ENCODE results near the gene NTN5. TPM values are rescaled to one million over a fixed set of nuclear protein-coding genes. Genes with fewer than 3 reads are reported as not detected.

The NTN5 gene
- total RNA-seq, 6 donors from 2014 or later = 0.57 to 3.1 (median 1.0) TPM; not detected in 1

DNA sequence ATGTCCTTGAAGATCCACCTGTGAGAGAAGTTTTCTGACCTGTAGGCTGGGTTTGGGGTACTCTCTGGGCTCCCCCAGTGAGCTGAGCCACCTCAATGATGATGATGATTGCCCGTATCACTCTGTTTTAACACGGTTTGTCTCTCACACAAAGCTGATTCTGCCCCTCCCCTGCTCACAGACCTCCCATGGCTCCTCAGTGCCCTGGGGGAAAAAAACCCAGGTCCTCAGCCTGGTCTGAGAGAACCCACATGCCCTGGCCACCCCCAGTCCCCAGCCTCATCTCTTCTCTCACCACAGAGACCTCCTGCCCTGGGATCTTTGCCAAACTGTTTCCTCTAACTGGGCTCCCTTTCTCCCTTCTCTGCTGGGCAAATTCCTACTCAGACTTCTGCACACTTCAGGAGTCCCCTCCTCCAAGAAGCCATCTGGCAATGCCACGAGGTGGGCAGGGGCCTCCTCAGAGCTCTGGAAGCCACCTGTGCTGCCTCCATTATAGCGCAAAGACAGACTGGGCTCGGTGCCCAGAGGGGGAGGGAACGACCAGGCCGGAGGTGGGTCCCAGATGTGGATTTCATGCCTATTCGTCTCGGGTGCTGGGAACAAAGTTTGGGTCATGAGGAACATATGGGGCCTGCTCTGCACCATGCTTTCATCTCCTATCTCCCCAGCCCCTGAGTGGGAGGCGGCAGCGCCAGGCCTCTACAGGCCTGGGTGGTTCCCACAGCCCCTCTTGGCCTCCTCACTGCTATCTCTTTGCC is 18.3 kb downstream of the NTN5 start:
- Histone ChIP-seq H3K4me3 (no peak overlapping the region), H3K27ac (no peak overlapping the region), H3K36me3 (no peaks in the 10 kb centered on the region), H3K9me3 (no peaks in the 10 kb centered on the region), H3K4me1 (no peaks in the 10 kb centered on the region), H3K27me3 (no peaks in the 10 kb centered on the region)
- TF ChIP-seq EP300 (IDR thresholded peaks at IDR 0.05) = no peak
- TF ChIP-seq, protein P1, sequence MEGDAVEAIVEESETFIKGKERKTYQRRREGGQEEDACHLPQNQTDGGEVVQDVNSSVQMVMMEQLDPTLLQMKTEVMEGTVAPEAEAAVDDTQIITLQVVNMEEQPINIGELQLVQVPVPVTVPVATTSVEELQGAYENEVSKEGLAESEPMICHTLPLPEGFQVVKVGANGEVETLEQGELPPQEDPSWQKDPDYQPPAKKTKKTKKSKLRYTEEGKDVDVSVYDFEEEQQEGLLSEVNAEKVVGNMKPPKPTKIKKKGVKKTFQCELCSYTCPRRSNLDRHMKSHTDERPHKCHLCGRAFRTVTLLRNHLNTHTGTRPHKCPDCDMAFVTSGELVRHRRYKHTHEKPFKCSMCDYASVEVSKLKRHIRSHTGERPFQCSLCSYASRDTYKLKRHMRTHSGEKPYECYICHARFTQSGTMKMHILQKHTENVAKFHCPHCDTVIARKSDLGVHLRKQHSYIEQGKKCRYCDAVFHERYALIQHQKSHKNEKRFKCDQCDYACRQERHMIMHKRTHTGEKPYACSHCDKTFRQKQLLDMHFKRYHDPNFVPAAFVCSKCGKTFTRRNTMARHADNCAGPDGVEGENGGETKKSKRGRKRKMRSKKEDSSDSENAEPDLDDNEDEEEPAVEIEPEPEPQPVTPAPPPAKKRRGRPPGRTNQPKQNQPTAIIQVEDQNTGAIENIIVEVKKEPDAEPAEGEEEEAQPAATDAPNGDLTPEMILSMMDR (IDR thresholded peaks at IDR 0.05) = no peak
- TF ChIP-seq POLR2A (IDR thresholded peaks at IDR 0.05) = no peak
- TF ChIP-seq POLR2AphosphoS5 (IDR thresholded peaks at IDR 0.05) = no peak
- DNase-seq (no peak), ATAC-seq (ENCODE audit: low FRiP score in 2 of 2) (no peak)
- WGBS, 2 donors = 57 to 67% methylated on average over 6 to 11 of the region's 11 CpGs

DNA sequence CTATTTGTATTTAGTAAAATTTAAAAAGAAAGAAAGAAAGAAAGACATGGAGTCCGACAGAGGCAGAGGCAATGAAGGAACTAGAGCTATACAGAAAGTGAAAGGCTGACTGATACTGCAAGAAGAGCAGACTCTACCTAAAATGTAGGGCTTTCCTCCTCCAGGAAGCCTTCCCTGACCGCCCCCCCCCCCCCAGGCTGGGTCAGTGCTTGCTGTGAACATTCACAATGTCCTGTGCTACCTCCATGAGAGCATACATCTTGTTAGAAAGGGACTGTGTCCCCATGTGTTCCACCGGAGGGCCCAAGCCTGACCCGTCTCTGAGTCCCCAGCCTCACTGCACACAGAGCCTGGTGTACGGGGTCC is 21.2 kb downstream of the NTN5 start:
- TF ChIP-seq POLR2A (IDR thresholded peaks at IDR 0.05) (no peak), EP300 (IDR thresholded peaks at IDR 0.05) (no peak), POLR2AphosphoS5 (IDR thresholded peaks at IDR 0.05) (no peak)
- TF ChIP-seq, protein P1 (IDR thresholded peaks at IDR 0.05) = no peak
- WGBS, 2 donors = 88% methylated on average over 2 to 5 of the region's 5 CpGs
- ATAC-seq (ENCODE audit: low FRiP score in 2 of 2) (no peak), DNase-seq (no peak)
- peaks cover 0 to 3% (median 0%) of the 10 kb centered on the region in 4 donors for H3K4me1 ChIP-seq
- no peaks in the 10 kb centered on the region for H3K36me3 ChIP-seq
- H3K27me3 ChIP-seq = no peaks in the 10 kb centered on the region
- H3K4me3 ChIP-seq = no peak overlapping the region
- no peak overlapping the region for H3K27ac ChIP-seq
- H3K9me3 ChIP-seq = no peaks in the 10 kb centered on the region

DNA sequence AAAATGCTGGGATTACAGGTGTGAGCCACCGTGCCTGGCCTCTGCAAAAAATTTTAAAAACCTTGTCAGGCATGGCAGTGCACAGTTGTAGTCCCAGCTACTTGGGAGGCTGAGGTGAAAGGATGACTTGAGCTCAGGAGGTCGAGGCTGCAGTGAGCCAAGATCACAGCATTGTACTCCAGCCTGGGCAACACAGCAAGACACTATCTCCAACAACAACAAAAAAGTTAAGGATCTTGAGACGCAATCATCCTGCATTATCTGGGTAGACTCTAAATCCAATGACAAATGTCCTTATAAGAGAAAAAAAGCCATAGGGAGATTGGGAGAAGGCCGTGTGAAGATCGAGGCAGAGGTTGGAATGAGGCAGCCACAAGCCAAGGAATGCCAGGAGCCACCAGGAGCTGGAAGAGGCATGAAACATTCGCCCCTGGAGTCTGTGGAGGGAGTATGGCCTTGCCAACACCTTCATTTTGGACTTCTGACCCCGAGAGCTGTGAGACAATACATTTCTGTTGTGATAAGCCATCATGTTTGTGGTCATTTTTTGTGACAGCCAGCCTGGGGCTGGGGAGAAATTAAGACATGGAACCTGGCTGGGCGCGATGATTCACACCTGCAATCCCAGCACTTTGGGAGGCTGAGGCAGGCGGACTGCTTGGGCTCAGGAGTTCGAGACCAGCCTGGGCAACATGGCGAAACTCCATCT is 21.7 kb downstream of the NTN5 start:
- Histone ChIP-seq H3K4me1 (peaks cover 0 to 7% (median 5%) of the 10 kb centered on the region in 4 donors), H3K4me3 (no peak overlapping the region), H3K36me3 (no peaks in the 10 kb centered on the region), H3K27me3 (no peaks in the 10 kb centered on the region), H3K9me3 (no peaks in the 10 kb centered on the region), H3K27ac (no peak overlapping the region)
- no peak for DNase-seq
- 91 to 93% methylated on average over 12 of the region's 12 CpGs for WGBS, 2 donors
- TF ChIP-seq, protein P1 (IDR thresholded peaks at IDR 0.05) = no peak
- TF ChIP-seq POLR2AphosphoS5 (IDR thresholded peaks at IDR 0.05) (no peak), POLR2A (IDR thresholded peaks at IDR 0.05) (no peak), EP300 (IDR thresholded peaks at IDR 0.05) (no peak)
- ATAC-seq (ENCODE audit: low FRiP score in 2 of 2) = no peak

DNA sequence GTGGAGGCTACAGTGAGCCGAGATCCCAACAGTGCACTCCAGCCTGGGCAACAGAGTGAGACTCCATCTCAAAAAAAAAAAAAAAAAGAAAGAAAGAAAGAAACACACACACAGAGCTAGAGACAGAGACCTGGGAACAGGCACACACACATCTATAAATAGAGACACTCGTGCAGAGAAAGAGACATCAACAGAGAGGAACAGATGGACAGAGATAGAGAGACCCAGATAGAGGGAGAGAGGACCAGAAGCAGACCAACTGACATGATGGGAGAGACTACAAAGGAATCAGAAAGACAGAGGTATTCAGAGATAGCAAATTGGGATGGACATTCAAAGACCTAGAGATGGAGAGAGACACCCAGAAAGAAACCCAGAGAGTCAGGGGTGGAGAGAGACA is 24.7 kb downstream of the NTN5 start:
- no peak for DNase-seq
- WGBS, 2 donors = 65 to 72% methylated on average over 2 of the region's 2 CpGs
- ATAC-seq (ENCODE audit: low FRiP score in 2 of 2) = no peak

More for the DNA sequence above, 24.7 kb downstream of the NTN5 start:
- TF ChIP-seq, protein P1 (IDR thresholded peaks at IDR 0.05) = no peak
- TF ChIP-seq POLR2AphosphoS5 (IDR thresholded peaks at IDR 0.05) = no peak
- no peak for TF ChIP-seq EP300 (IDR thresholded peaks at IDR 0.05)
- TF ChIP-seq POLR2A (IDR thresholded peaks at IDR 0.05) = no peak
- Histone ChIP-seq H3K9me3 (no peaks in the 10 kb centered on the region), H3K4me1 (peaks cover 17 to 23% (median 23%) of the 10 kb centered on the region in 4 donors), H3K27ac (no peak overlapping the region), H3K27me3 (no peaks in the 10 kb centered on the region), H3K36me3 (no peaks in the 10 kb centered on the region), H3K4me3 (no peak overlapping the region)

Data from upper lobe of left lung (tissue), 6 donors.